MCF 10A (cell line): ENCODE data around the gene NINJ1. TPM values are rescaled to one million over a fixed set of nuclear protein-coding genes. Genes with fewer than 3 reads are reported as not detected.

Experiments
- BruUV-seq: library from RNA; stranded (reverse); fragments of 400-500 nt; replicated peaks from 2 replicates; lab custom pipeline; 2021; lab: Mats Ljungman, UMichigan
- CTCF ChIA-PET: fragments of 300-600 bp; sonication (Branson Sonifier 250); formaldehyde crosslinking; extraction: SDS; loops from one replicate; lab custom pipeline; 2021; ENCODE audit warnings: antibody characterized with exemption, inconsistent platforms; lab: Yijun Ruan, JAX
- POLR2A ChIA-PET: fragments of 300-600, 350-650 bp; sonication (Branson Sonifier 250); formaldehyde crosslinking; extraction: SDS; loops from one replicate; lab custom pipeline; 2020; ENCODE audit warnings: antibody characterized with exemption, inconsistent platforms; lab: Yijun Ruan, JAX
- DNase-seq: peaks from one replicate; pipeline ENCODE4 v3.0.0-alpha.2; 2018; ENCODE audit not compliant: unreplicated experiment
- H3K27ac Mint-ChIP-seq: one replicate; pipeline ENCODE4 v1.8.0; 2022; ENCODE audit warnings: mild to moderate bottlenecking, low read depth, mixed read lengths; ENCODE audit not compliant: unreplicated experiment
- H3K27me3 Mint-ChIP-seq: one replicate; pipeline ENCODE4 v1.8.0; 2022; ENCODE audit warnings: mixed read lengths; ENCODE audit not compliant: insufficient read depth, unreplicated experiment
- H3K36me3 Mint-ChIP-seq: one replicate; pipeline ENCODE4 v1.8.0; 2022; ENCODE audit warnings: mild to moderate bottlenecking, moderate library complexity, mixed read lengths; ENCODE audit not compliant: insufficient read depth, unreplicated experiment
- H3K4me1 Mint-ChIP-seq: one replicate; pipeline ENCODE4 v1.8.0; 2022; ENCODE audit warnings: mixed read lengths; ENCODE audit not compliant: insufficient read depth, unreplicated experiment
- H3K4me3 Mint-ChIP-seq: one replicate; pipeline ENCODE4 v1.8.0; 2022; ENCODE audit warnings: mild to moderate bottlenecking, moderate library complexity, mixed read lengths; ENCODE audit not compliant: unreplicated experiment
- H3K9me3 Mint-ChIP-seq: one replicate; pipeline ENCODE4 v1.8.0; 2022; ENCODE audit warnings: mixed read lengths; ENCODE audit not compliant: unreplicated experiment
- CTCF ChIP-seq: fragments of 200-600 bp; IDR thresholded peaks from one replicate; pipeline ENCODE4 v1.8.0; 2022; ENCODE audit warnings: antibody characterized with exemption, mild to moderate bottlenecking; ENCODE audit not compliant: unreplicated experiment
- intact Hi-C: fragments of 100-400 bp; cut with micrococcal nuclease; formaldehyde crosslinking; loops from 2 replicates; pipeline ENCODE4 v1.14.1; 2022
- total RNA-seq: library from RNA; stranded (reverse); gene quantifications from 2 replicates; pipeline ENCODE4 v1.2.3, GENCODE V29; 2022

Gene NINJ1
- total RNA-seq, 1 experiment from 2014 or later, result 64.7 TPM

- ChIA-PET CTCF (interaction anchor here (0.6 to 0.7 kb wide), 3 partner anchors 16 to 375 kb away, joined by 3 to 6 read pairs (median 4); no protein-coding TSS in a partner anchor), POLR2A (no interaction called here)
- no peaks in the 10 kb centered on the region for H3K36me3 Mint-ChIP-seq
- H3K9me3 Mint-ChIP-seq, result no peaks in the 10 kb centered on the region
- no peaks in the 10 kb centered on the region for H3K27me3 Mint-ChIP-seq
- no peak for TF ChIP-seq CTCF
- H3K27ac Mint-ChIP-seq, result no peak overlapping the region
- H3K4me1 Mint-ChIP-seq, result no peaks in the 10 kb centered on the region
- DNase-seq, result no peak
- BruUV-seq, result no TSS peak
- intact Hi-C loops, result no loop called here
- H3K4me3 Mint-ChIP-seq, result no peak overlapping the region
Observed at GRCh38 chr9:93170571-93170970, 36.5 kb upstream of the NINJ1 start.

DNA sequence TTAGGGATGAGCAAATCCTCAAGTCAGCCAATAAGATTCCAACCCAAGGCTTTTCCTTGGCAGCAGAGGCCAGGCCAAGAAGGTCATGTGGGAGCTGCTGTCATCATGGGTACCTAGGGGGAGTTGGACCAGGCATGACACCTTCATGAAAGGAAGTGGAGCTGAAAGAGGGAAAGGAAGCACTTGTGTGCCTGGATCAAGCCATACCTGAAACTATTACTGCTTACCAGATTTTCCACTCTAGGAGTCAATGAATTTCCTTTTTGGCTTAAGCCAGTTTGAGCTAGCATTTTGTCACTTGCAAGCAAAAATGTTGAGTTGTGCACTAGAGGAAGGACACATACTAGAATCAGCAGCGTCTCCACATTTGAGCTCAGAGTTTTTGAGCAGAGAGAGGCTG lies 35.4 kb upstream of the NINJ1 start:
- H3K9me3 Mint-ChIP-seq, result no peaks in the 10 kb centered on the region
- TF ChIP-seq CTCF, result no peak
- POLR2A ChIA-PET, result interaction anchor here (0.7 to 1.2 kb wide), 2 partner anchors 36 to 173 kb away, joined by 3 read pairs; no protein-coding TSS in a partner anchor
- DNase-seq, result no peak
- intact Hi-C loops, result no loop called here
- H3K4me1 Mint-ChIP-seq, result no peaks in the 10 kb centered on the region
- BruUV-seq, result no TSS peak
- H3K36me3 Mint-ChIP-seq, result no peaks in the 10 kb centered on the region
- no peak overlapping the region for H3K27ac Mint-ChIP-seq
- no peak overlapping the region for H3K4me3 Mint-ChIP-seq
- H3K27me3 Mint-ChIP-seq, result no peaks in the 10 kb centered on the region
- CTCF ChIA-PET, result interaction anchor here (0.6 to 1.1 kb wide), 2 partner anchors 136 to 790 kb away, joined by 3 to 5 read pairs; no protein-coding TSS in a partner anchor

GRCh38 chr9:93168581-93168980 lies 34.5 kb upstream of the NINJ1 start:
- ChIA-PET POLR2A (no interaction called here), CTCF (interaction anchor here (0.5 to 1.3 kb wide), 4 partner anchors 137 to 903 kb away, joined by 3 to 5 read pairs (median 3); no protein-coding TSS in a partner anchor)
- no peak for DNase-seq
- no TSS peak for BruUV-seq
- no peak overlapping the region for H3K4me3 Mint-ChIP-seq
- H3K27me3 Mint-ChIP-seq, result no peaks in the 10 kb centered on the region
- H3K27ac Mint-ChIP-seq, result no peak overlapping the region
- no peaks in the 10 kb centered on the region for H3K4me1 Mint-ChIP-seq
- TF ChIP-seq CTCF, result no peak
- no peaks in the 10 kb centered on the region for H3K36me3 Mint-ChIP-seq
- H3K9me3 Mint-ChIP-seq, result no peaks in the 10 kb centered on the region
- intact Hi-C loops, result no loop called here

DNA sequence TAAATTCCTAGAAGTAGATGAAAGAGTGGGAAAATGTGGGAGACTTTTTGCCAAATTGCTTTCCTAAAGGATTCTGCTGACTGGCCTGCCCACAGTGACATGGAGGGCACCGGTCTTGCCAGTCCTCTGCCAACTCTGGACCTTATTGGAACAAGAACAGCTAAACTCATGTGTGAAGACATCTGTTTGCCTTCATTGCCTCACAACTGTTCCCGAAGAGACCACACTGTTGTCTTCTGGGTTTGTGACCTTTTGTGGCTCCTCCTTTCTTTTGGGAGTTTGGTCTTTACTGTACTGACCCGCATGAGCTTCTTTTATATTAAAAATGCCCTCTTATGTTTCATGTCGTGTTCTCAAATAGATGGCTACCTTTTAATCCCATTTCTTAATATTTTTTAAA lies 33.8 kb upstream of the NINJ1 start:
- BruUV-seq, result no TSS peak
- no peaks in the 10 kb centered on the region for H3K36me3 Mint-ChIP-seq
- ChIA-PET CTCF (interaction anchor here (0.5 to 1.3 kb wide), 3 partner anchors 138 to 904 kb away, joined by 3 read pairs; no protein-coding TSS in a partner anchor), POLR2A (no interaction called here)
- H3K9me3 Mint-ChIP-seq, result no peaks in the 10 kb centered on the region
- no peaks in the 10 kb centered on the region for H3K4me1 Mint-ChIP-seq
- no peak overlapping the region for H3K27ac Mint-ChIP-seq
- intact Hi-C loops, result no loop called here
- no peak overlapping the region for H3K4me3 Mint-ChIP-seq
- no peaks in the 10 kb centered on the region for H3K27me3 Mint-ChIP-seq
- DNase-seq, result no peak
- TF ChIP-seq CTCF, result no peak
